HG02678 (cell line): ENCODE results near the gene GRK3.
A peak's percentile ranks its signal among the peaks of the same experiment; 100 is the strongest.
"Not testable (repeated sequence)": the region's sequence is repeated elsewhere in the genome, so short reads cannot be mapped to it uniquely, and the experiment has no call there.

Experiments used
- ATAC-seq: cut with Tn5 transposase; IDR thresholded peaks from one replicate; pipeline ENCODE4 v1.9.1; 2021; ENCODE audit warnings: mild to moderate bottlenecking, moderate library complexity; ENCODE audit not compliant: unreplicated experiment

The GRK3 gene

DNA sequence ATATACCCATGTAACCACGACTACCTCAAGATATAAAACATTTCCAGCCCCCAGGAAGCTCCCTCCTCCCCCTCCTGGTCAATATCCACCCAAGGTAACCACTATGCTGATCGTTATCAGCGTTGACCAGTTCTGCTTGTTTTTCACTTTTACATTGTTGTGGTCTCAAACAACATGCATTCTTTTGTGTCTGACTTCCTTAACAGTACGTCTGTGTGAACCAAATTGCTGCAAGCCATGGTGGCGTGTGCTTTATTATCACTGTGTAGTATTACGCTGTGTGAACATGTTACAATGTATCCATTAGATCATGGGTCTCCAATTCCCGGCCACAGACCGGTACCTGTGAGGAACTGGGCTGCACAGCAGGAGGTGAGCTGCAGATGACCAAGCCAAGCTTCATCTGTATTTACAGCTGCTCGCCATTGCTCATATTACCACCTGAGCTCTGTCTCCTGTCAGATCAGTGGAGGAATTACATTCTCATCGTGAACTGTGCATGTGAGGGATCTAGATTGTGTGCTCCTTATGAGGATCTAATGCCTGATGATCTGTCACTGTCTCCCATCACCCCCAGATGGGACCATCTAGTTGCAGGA is 15.5 kb upstream of the GRK3 start:
- no peak for ATAC-seq

DNA sequence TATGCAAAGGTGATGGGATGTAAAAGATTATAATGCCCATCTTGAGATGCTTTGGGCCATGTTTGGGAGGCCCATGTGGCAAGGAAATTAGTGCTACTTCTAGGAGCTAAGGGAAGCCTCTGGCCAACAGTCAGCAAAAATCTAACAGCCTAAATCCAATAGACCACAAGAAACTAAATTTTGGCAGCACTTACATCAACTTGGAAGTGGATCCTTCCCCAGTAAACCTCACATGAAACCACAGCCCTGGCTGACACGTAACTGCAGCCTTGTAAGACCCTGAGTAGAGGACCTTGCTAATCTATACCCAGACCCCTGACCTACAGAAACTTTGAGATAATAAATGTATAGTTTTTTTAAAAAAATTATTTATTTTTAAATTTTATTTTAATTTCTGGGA is 13.1 kb upstream of the GRK3 start:
- ATAC-seq: no peak

DNA sequence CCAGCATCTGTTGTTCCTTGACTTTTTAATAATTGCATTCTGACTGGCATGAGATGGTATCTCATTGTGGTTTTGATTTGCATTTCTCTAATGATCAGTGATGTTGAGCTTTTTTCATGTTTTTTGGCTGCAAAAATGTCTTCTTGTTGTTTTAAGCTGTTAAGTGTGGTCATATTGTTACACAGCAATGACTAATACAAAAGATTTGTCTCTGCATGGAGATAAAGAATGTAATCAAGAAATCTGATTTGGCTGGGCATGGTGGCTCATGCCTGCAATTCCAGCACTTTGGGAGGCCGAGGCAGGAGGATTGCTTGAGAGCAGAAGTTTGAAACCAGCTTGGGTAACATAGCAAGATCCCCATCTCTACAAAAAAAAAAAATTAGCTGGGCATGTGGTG is 12.1 kb upstream of the GRK3 start:
- not testable (repeated sequence) for ATAC-seq

DNA sequence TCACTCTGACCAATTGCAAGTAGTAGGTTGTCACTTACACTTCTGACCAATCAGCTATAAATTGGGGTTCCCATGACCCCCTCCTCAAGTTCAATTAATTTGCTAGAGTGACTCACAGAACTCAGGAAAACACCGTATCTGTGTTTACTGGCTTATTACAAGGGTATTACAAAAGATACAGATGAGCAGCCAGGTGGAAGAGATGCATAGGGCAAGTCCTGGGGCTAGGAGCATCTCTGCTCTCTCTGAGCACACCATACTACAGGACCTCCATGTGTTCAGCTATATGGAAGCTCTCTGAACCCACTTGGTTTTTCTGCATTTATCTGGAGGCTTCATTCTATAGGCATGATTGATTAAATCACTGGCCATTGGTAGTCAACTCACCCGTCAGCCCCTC is 11.3 kb upstream of the GRK3 start:
- no peak for ATAC-seq

DNA sequence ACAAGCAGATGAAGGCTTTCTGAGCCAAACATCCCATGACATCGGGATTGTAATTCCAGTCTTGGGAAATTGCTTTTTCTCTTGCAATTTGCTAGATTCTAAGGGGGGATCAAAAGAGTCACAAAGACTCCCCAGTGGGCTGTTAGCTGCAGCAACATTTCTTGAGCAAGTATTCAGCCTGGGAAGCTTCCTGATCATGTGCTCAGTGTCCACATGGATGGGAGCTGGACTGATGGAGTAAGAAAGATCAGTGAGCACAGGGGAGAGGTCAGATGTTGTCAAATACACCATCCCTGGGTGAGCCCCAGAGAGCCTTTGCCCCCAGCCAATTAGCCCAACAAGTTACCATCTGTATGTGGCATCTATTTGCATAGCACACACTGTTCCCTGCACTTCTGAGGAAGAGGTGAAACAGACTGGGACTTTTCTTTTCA is 10.2 kb upstream of the GRK3 start:
- no peak for ATAC-seq

DNA sequence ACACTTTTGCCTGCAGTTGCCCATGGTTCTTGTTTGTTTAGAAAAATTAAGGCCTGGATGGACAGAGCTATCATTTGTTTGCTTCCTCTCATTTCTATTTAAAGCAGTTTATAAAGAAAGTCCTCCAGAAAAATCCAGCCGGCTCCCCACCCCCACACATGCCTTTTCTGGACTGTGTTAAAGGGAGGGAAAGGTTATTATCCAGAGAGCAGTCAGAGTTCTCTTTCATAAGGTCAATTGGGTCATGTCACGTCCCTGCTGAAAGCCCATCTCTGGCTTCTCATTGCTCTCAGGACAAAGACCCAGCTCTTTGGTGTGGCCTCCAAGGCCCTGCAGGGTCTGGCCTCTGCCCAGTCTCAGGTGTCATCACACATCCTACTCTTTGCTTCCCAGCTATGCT is 9.8 kb upstream of the GRK3 start:
- ATAC-seq: no peak

DNA sequence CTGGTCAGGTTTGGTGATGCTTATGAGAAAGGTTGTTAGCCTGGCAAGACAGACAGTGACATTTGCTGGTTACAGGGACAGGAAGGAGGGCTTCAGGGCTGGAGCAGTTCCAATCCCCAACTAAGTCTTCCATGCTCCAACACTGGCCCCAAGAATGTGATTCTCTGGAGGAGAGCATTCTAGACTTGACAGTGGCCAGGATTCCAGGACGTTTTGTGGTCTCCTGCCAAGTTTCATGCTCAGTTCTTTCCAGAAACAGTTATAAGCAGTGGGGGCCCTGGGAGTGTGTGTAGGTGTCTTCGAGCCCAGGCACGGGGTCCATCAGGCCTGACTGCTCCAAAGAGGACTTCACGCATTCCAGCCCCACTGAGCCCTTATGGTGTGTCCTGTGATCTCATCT is 8.9 kb upstream of the GRK3 start:
- no peak for ATAC-seq

DNA sequence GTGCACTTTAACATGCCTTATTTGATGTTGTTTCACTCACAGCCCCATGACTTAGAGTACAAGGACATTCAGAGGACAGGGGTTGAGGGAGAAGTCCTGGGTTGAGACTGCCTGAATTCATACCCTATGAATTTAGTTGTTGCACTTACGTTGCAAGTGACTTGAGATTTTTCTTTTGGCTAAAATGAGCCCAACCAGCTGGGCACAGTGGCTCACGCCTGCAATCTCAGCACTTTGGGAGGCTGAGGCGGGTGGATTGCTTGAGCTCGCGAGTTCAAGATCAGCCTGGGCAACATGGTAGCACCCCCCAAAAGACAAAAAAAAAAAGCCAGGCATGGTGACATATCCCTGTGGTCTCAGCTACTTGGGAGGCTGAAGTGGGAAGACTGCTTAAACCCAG is 7.3 kb upstream of the GRK3 start:
- no peak for ATAC-seq

DNA sequence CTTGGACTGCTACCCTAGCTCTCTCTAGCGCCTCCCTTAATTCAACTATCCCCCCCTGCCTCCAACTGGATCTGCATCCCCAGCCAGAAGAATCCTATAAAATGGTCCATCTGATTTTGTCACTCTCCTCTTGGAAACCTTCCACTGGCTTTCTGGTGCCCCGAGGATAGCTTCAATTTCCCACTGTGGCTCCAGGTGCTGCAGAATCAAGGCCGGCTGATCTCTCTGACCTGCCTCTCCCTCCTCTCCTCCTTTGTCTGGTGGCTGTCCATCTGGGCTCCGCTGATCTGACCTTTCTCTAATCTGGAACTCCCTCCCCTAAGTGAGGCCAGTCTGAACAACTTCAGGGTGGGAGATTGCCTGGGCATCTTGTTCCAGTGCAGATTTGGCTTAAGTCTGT is 6.1 kb upstream of the GRK3 start:
- ATAC-seq: no peak

DNA sequence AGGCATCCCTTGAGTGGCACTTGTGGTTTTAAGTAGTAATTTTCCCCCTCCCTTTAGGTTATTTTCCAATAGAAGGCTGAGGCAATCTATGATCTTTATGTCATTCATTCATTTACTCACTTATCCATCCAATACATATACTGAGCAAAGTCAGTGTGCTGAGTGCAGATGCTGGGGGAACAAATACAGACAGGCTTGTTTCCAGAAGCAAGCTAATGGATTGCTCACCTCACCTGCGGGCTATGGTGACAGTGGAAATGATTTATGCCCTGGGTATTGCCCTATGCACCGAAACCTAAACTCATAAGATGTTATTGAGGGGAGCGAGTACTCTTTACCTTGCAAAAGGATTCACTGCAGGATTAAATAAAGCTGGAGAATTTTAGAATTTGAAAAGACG is 4.6 kb upstream of the GRK3 start:
- ATAC-seq: not testable (repeated sequence)

DNA sequence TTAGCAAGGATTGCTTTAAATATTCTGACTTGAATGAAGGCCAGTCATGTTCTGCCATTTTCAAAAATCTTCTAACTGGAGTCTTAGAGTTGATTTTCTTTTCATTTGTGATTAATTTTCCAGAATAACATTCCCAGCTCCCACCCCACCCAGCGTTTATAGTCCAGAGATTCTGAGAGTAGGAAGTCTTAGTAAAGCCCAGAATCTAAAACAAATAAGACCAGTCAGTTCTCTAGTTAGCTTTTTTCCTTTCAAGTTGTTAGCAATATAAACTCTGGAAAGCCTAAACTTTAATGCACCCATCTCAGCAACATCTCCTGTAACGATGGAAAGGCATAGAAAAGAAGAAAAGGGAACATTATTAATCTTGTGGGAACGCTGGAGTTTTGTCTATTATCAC is 3.3 kb upstream of the GRK3 start:
- ATAC-seq: not testable (repeated sequence)

DNA sequence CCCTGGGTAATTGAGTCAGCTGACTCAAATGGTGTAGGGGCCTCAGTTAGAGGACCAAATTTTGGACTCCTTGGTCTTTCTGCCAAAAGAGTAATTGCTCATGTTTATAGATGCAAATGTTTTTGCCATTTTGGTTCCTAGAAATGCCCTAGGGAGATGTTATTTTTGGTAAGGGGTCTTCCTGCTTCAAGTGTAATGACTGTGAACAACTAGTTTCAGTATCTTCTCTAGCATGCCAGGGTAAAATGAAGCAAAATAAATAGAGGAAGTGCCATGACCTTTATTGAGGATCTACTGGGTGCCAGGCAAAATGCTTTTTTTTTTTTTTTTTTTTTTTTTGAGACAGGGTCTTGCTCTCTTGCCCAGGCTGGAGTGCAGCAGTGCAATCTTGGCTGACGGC is 2.5 kb upstream of the GRK3 start:
- not testable (repeated sequence) for ATAC-seq

DNA sequence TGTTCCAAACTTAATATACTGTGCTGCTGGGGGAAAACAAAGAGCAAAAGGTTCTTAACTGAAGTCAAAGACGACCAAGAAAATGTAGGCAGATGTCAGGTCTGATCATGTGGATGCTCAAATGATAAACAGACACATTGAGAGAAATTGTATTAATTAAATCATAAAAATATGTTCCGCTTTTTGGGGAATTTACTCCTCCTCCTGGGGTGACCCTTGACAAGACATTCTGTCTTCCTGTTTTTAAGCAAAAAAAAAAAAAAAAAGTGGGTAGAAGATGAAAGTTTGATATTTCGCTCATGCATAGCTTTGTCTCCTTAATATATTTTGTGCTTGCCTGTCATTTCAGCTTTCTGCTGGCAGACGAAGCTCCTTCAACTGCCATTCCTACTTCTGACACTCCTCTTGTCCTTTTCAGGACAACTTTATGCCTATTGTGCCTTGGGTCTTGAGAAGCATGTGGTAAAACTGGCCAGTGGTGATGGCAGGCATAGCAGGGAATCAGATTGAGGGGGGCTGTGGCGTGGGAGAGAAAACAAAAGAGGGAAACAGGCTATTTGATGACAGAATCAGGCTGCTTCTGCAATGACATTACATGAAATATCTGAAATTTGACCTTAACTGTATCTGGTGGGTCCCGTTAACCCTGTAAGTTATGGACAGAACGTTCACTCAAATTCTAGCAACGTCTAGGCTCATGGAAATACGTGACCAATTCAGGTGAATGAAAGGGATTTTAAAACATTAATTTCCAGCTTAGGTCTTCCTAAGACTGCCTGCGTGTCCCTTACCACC is 1.3 kb upstream of the GRK3 start:
- ATAC-seq: not testable (repeated sequence)

DNA sequence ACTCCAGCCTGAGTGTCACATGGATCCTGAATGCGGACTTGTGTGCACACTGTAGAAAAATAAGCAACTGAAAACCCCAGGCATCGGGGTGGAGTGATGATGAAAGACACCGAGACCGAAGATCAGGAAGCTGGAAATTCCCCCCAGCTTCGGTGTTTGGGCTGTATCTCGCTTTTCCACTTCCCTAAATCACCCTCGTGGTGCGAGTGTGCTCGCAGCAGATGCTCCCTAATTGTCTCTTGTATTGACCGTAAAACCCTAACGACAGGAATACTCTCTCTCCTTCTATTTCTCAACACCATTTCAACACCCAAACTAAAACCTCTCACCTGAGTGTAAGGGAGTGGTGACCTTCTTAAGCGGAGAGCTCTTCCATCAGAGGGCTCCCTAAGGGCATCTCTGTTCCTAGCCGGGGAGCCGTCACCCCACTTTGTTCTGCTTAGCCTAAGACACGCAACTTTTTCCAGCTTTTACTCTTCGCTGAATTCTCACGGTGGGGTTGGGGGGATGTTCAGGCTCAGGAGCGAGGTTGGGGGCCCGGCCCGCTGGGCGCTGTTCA is 635 bp upstream of the GRK3 start:
- peak; percentile 6 for ATAC-seq

DNA sequence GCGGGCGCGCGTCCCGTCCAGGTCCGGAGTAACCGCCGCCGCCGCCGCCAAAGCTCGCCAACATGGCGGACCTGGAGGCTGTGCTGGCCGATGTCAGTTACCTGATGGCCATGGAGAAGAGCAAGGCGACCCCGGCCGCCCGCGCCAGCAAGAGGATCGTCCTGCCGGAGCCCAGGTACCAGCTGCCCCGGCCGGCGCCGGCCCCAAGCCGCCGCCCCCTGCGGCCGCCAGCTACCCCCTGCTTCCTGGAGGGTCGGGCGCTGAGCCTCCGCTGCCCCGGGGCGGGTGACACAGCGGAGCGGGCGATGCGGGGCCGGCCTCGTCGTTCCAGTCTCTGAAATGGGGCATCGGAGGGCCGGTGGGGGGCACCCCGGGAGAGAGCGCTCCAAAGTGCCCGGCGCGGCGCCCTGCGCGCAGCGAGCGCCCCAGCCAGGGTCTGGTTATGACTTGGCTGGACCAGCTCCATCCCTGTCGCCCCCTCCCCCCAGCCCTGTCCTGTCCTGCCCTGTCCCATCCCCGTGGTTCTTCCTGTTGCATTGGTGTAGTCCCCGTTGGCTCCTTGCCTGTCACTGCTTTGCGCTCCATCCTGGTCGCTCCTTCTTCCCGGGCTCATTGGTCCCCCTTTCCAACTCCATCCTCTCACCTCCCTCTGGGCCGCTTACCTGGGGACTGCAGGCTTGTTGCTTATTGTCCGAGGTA is 653 bp downstream of the GRK3 start:
- peak; percentile 11 for ATAC-seq

DNA sequence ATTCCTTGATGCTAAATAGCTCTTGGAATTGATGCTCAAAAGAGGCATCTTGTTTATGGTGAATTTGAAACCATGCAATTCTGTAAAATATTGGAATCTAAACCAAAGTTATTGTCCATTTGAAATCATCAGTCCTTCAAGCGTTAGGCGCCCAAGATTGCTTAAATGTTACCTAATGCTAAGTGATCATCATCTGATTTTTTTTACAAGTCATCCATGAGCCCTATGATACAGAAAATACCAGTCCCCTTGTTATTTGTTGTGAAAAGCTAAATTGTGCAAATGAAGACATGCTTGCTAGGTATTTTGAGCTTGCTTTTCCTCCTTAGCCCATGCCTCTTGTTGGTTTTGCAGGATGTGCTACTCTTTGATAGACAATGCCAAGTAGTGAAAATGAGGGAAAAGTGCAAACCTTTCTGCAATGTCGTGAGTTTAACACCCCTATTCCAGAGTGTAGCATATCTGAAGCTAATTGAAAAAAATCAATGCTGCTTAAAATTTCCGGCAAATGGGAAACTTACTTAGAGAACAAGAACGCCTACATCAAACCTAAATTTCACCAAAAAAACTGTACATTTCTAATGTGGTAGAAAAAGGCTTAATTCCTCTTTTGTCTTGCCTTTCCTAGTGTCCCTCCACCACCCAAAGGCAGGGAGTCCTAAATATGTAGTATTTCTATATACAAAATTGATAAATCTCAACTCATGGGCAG is 1.9 kb downstream of the GRK3 start:
- no peak for ATAC-seq

DNA sequence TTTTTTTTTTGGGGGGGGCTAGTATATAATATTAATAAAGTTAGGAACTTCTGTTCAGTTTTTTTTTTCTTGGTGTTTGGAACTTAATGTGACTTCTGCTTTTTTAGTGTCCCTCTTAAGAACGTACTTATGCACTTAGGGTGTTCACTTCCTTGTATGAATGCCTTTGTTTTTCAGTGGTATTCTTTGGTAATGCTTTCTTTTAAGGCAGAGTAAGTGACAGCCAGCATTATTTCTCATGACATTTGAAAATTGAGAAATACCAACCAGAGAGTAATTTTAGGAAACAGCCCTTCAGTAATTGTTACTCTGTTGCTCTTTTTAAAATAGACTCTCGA is 2.4 kb downstream of the GRK3 start:
- no peak for ATAC-seq

DNA sequence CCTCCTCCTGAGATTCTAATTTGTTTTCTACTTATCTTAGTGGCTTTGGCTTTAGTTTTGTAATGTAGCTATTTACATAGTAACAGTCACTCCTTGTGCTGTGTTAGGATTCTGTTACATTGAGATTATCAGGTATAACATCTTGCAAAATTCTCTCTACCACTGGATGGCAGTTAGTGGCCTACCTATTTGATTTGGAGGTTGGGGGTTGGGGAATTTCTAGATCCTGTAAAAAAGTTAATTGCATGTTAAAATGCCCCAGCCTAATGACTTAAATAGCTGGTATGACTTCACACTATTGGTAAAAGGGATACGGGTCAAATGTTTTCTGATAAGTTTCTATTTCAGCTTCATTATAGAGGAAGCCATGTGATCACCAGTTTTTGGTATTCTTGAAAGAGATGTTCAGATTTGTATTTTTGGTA is 2.8 kb downstream of the GRK3 start:
- ATAC-seq: no peak

DNA sequence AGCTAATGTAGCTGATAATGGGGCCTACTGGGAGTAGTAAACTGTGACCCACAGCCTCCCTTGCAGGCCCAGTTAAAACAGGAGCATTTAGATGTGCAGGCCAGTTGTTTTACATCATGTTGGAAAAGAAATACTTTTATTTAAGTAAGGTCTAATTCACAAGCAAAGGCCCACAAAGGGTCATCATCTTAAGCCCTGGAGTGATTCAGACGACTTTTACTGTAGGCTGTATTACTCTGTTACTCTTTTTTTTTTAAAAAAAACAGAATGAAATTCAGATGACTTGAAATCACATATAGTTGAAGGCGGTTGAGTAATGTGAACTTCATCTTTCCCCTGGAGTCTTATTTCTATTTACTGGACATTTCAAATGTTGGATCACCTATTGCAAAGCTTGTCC is 3.6 kb downstream of the GRK3 start:
- ATAC-seq: not testable (repeated sequence)

DNA sequence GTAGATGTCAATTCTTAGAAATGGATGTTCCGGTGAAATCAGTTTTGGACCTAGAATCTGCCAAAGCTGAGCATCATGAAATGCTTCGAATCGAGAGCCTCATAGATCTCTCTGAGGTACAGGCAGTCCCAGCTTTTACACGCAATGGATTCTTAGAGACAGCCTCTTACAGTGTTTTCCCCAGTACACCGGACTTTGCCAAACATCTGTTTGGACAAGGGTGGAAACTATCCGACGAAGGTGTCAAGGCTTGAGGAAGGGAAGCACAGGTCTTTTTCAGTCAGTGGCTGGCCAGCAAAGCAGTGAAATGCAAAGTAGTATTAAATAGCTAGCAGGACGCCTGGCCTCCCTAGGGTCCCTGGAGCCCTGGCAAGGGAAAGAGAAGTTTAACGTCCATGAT is 4.9 kb downstream of the GRK3 start:
- no peak for ATAC-seq

DNA sequence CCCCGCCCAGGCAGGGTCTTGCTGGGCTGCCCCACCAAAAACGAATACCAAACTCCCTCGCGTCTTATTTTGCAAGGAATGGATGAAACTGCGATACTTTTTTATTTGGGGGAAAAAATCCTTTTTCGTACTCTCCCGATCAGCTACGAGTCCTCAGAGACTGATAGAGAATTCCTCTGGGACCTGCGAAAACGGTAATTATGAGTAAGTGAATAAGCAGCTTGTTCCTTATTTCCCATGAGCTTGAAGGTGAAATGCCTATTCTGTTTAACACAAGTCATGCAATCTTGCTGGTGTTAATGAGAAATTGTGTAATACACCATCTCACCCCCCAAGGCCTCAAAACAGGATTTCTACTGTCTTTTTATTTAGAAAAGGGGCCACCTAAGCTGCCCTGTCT is 5.5 kb downstream of the GRK3 start:
- ATAC-seq: no peak
